HG03039 (cell line): ENCODE measurements around the gene INTS15.

Experiments used
- ATAC-seq: cut with Tn5 transposase; IDR thresholded peaks from one replicate; pipeline ENCODE4 v1.9.1; 2021; ENCODE audit warnings: mild to moderate bottlenecking, moderate library complexity; ENCODE audit not compliant: unreplicated experiment

The INTS15 gene

GRCh38 chr7:6642239-6642839 is 52.5 kb downstream of the INTS15 start:
- no peak for ATAC-seq

- no peak for ATAC-seq
Observed at GRCh38 chr7:6642861-6643640, 53.2 kb downstream of the INTS15 start.

- ATAC-seq: no peak
Observed at GRCh38 chr7:6643915-6644625, 54.2 kb downstream of the INTS15 start.

GRCh38 chr7:6644728-6645127 is 54.9 kb downstream of the INTS15 start:
- no peak for ATAC-seq

- ATAC-seq: no peak
Observed at GRCh38 chr7:6646465-6646864, 56.6 kb downstream of the INTS15 start.

- ATAC-seq: no peak
Observed at GRCh38 chr7:6647080-6647479, 57.3 kb downstream of the INTS15 start.

- no peak for ATAC-seq
Observed at GRCh38 chr7:6647541-6647940, 57.7 kb downstream of the INTS15 start.

GRCh38 chr7:6648066-6648814 is 58.4 kb downstream of the INTS15 start:
- no peak for ATAC-seq

GRCh38 chr7:6648815-6649104 is 58.9 kb downstream of the INTS15 start:
- ATAC-seq: no peak

- no peak for ATAC-seq
Observed at GRCh38 chr7:6649241-6649961, 59.6 kb downstream of the INTS15 start.

- no peak for ATAC-seq
Observed at GRCh38 chr7:6650086-6650485, 60.3 kb downstream of the INTS15 start.

- ATAC-seq: no peak
Observed at GRCh38 chr7:6650521-6651011, 60.7 kb downstream of the INTS15 start.

- no peak for ATAC-seq
Observed at GRCh38 chr7:6651851-6652445, 62.1 kb downstream of the INTS15 start.

- no peak for ATAC-seq
Observed at GRCh38 chr7:6652446-6653011, 62.7 kb downstream of the INTS15 start.

GRCh38 chr7:6653071-6654003 is 63.5 kb downstream of the INTS15 start:
- ATAC-seq: no peak

- ATAC-seq: no peak
Observed at GRCh38 chr7:6654113-6654841, 64.5 kb downstream of the INTS15 start.

- no peak for ATAC-seq
Observed at GRCh38 chr7:6654842-6655610, 65.2 kb downstream of the INTS15 start.
